Testis (tissue), 2 donors: Measurements from ENCODE around the gene CHD2.

ENCODE experiments used
- POLR2A ChIP-seq: fragments of 450-650 bp; IDR thresholded peaks from one replicate; pipeline ENCODE4 v1.6.1; 2017; ENCODE audit warnings: antibody characterized with exemption, mild to moderate bottlenecking, moderate library complexity
- TF ChIP-seq, protein P1 (sequence below), 3 experiments: fragments of 450-650 bp in 2 of 3; fragments of 200-600 bp in 1 of 3; sonication (generic) in 1 of 3; IDR thresholded peaks; one replicate each; pipeline ENCODE4 v1.5.1; 2016 to 2019; ENCODE audit warnings: antibody characterized with exemption in 3 of 3, mild to moderate bottlenecking in 2 of 3, moderate library complexity in 1 of 3

GRCh38 chr15:92924216-92924615 lies 24.1 kb downstream of the CHD2 start:
- TF ChIP-seq, protein P1, sequence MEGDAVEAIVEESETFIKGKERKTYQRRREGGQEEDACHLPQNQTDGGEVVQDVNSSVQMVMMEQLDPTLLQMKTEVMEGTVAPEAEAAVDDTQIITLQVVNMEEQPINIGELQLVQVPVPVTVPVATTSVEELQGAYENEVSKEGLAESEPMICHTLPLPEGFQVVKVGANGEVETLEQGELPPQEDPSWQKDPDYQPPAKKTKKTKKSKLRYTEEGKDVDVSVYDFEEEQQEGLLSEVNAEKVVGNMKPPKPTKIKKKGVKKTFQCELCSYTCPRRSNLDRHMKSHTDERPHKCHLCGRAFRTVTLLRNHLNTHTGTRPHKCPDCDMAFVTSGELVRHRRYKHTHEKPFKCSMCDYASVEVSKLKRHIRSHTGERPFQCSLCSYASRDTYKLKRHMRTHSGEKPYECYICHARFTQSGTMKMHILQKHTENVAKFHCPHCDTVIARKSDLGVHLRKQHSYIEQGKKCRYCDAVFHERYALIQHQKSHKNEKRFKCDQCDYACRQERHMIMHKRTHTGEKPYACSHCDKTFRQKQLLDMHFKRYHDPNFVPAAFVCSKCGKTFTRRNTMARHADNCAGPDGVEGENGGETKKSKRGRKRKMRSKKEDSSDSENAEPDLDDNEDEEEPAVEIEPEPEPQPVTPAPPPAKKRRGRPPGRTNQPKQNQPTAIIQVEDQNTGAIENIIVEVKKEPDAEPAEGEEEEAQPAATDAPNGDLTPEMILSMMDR (IDR thresholded peaks at IDR 0.05) = no peak
- TF ChIP-seq POLR2A = no peak
